Gastrocnemius medialis (tissue), 4 donors: ENCODE data around the gene CEP112.

Experiments used
- POLR2A ChIP-seq, 2 donors: fragments of 450-650 bp; IDR thresholded peaks; one replicate each; pipeline ENCODE4 v1.6.1; 2017; ENCODE audit warnings: antibody characterized with exemption in 2 of 2, mild to moderate bottlenecking in 2 of 2, moderate library complexity in 2 of 2
- TF ChIP-seq, protein P1 (sequence below), 5 experiments: fragments of 450-650 bp in 3 of 5; fragments of 200-600 bp in 2 of 5; sonication (generic) in 2 of 5; IDR thresholded peaks in 4 of 5; conservative IDR thresholded peaks in 1 of 5; 1 replicate in 4 of 5; 2 replicates in 1 of 5; pipeline ENCODE4 v1.5.1; 2016 to 2019; ENCODE audit warnings: antibody characterized with exemption in 5 of 5, mild to moderate bottlenecking in 3 of 5, moderate library complexity in 3 of 5

DNA sequence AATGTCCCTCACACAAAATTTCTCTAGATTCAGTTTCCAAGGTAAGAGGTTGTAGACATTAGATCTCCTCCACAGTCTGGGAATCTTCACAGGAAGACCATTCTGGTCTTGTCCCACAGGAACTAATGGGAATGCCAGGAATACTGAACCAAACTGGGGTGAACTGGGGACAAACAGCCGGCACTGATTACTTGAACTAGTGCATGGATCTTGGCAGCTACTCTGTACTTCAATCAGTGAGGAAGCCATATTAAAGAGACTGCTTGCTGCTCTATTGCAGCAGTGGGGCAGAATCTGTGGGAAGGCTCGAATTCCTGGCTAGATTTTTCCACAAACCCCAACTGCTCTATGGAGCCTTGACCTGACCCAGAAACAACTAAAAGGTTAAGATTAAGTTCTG, 361.6 kb downstream of the CEP112 start:
- TF ChIP-seq POLR2A (IDR thresholded peaks at IDR 0.05), result no peak
- TF ChIP-seq, protein P1, sequence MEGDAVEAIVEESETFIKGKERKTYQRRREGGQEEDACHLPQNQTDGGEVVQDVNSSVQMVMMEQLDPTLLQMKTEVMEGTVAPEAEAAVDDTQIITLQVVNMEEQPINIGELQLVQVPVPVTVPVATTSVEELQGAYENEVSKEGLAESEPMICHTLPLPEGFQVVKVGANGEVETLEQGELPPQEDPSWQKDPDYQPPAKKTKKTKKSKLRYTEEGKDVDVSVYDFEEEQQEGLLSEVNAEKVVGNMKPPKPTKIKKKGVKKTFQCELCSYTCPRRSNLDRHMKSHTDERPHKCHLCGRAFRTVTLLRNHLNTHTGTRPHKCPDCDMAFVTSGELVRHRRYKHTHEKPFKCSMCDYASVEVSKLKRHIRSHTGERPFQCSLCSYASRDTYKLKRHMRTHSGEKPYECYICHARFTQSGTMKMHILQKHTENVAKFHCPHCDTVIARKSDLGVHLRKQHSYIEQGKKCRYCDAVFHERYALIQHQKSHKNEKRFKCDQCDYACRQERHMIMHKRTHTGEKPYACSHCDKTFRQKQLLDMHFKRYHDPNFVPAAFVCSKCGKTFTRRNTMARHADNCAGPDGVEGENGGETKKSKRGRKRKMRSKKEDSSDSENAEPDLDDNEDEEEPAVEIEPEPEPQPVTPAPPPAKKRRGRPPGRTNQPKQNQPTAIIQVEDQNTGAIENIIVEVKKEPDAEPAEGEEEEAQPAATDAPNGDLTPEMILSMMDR (IDR thresholded peaks at IDR 0.05 in 4 of 5, conservative IDR thresholded peaks at IDR 0.05 in 1 of 5), result no peak
